HG03064 (cell line): Measurements from ENCODE around the gene EVPLL.
"Not testable (repeated sequence)": the region's sequence is repeated elsewhere in the genome, so short reads cannot be mapped to it uniquely, and the experiment has no call there.

Experiments used
- ATAC-seq: cut with Tn5 transposase; IDR thresholded peaks from one replicate; pipeline ENCODE4 v1.9.1; 2021; ENCODE audit warnings: low read depth; ENCODE audit not compliant: unreplicated experiment

EVPLL gene

GRCh38 chr17:18421521-18421920 is 43.9 kb downstream of the EVPLL start:
- ATAC-seq, result not testable (repeated sequence)

- ATAC-seq, result not testable (repeated sequence)
Measured at GRCh38 chr17:18422464-18422863, 44.9 kb downstream of the EVPLL start.

GRCh38 chr17:18423015-18423414 is 45.4 kb downstream of the EVPLL start:
- ATAC-seq, result not testable (repeated sequence)

GRCh38 chr17:18425593-18425992 is 48.0 kb downstream of the EVPLL start:
- ATAC-seq, result not testable (repeated sequence)

- ATAC-seq, result not testable (repeated sequence)
Measured at GRCh38 chr17:18426639-18427038, 49.1 kb downstream of the EVPLL start.

- ATAC-seq, result not testable (repeated sequence)
Measured at GRCh38 chr17:18432206-18432605, 54.6 kb downstream of the EVPLL start.
